Activated CD8-positive, alpha-beta T cell treated with anti-CD3 and anti-CD28 coated beads, Interleukin-2, amount 10 ng/mL, durations not matched to agents 7 days and 5 days (primary cell): ENCODE measurements around the gene CTSL. TPM values are rescaled to one million over a fixed set of nuclear protein-coding genes. Genes with fewer than 3 reads are reported as not detected.

Source experiments
- ATAC-seq: fragments of 150-1000 bp; cut with Tn5 transposase; one replicate; pipeline ENCODE4 v1.10.0; 2021; ENCODE audit warnings: moderate library complexity
- CTCF ChIA-PET: fragments of 350-600 bp; sonication (Branson Sonifier 250); formaldehyde crosslinking; loops from one replicate; lab custom pipeline; 2021; ENCODE audit warnings: antibody characterized with exemption; lab: Charles Lee
- POLR2A ChIA-PET: fragments of 350-600 bp; sonication (Branson Sonifier 250); formaldehyde crosslinking; loops from one replicate; lab custom pipeline; 2021; ENCODE audit warnings: antibody characterized with exemption; lab: Charles Lee
- DNase-seq: peaks from one replicate; pipeline ENCODE4 v3.0.0-alpha.2; 2020
- H3K27ac Mint-ChIP-seq: one replicate; pipeline ENCODE4 v1.8.0; 2021; ENCODE audit warnings: mild to moderate bottlenecking, mixed read lengths
- H3K27me3 Mint-ChIP-seq: one replicate; pipeline ENCODE4 v1.8.0; 2021; ENCODE audit warnings: low read depth, mixed read lengths
- H3K36me3 Mint-ChIP-seq: one replicate; pipeline ENCODE4 v1.8.0; 2021; ENCODE audit warnings: low read depth, mixed read lengths
- H3K4me1 Mint-ChIP-seq: one replicate; pipeline ENCODE4 v1.8.0; 2021; ENCODE audit warnings: low read depth, mixed read lengths
- H3K4me3 Mint-ChIP-seq: one replicate; pipeline ENCODE4 v1.8.0; 2021; ENCODE audit warnings: mild to moderate bottlenecking, mixed read lengths
- H3K9me3 Mint-ChIP-seq: one replicate; pipeline ENCODE4 v1.8.0; 2022; ENCODE audit warnings: mixed read lengths; ENCODE audit not compliant: insufficient read depth
- total RNA-seq, 2 experiments: library from RNA; stranded (reverse); gene quantifications; one replicate each; pipeline ENCODE4 v1.2.3, GENCODE V29; 2021

The CTSL gene
- total RNA-seq, 2 experiments from 2014 or later: not detected

DNA sequence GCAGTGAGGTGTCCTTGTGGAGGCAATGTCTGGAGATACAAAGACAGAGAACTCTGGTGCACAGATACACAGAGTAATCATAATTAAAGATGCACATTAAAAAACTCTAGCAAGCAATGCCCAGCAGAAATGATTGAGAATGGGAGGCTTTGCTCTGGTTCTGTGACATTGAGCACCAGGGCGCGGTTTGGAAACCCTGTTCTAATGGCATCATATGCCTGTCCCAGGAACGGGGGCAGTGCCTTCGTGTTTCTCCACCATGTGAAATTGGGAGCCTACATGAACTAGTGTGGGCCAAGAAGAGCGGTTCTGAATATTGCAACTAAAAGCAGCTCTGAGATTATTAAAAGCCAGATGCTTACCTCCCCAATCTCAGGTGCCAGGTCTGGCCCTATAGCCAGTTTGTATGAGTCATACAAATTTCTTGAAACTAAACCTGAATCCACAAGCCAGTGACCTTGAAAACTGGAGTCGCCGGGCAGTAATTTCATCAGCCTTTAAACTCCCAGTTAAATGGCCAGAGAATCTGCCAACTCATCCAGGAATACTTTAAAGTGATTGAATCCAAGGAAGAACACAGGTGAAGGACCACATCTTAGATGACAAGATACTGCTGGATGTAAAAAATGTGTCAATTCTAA lies 22.2 kb upstream of the CTSL start:
- Mint-ChIP-seq H3K27me3 (no peaks in the 10 kb centered on the region), H3K4me3 (no peak overlapping the region), H3K9me3 (no peaks in the 10 kb centered on the region), H3K36me3 (no peaks in the 10 kb centered on the region), H3K27ac (no peak overlapping the region), H3K4me1 (peaks cover 12% of the 10 kb centered on the region)
- ChIA-PET POLR2A (no interaction called here), CTCF (no interaction called here)
- DNase-seq (no peak), ATAC-seq (no peak)

DNA sequence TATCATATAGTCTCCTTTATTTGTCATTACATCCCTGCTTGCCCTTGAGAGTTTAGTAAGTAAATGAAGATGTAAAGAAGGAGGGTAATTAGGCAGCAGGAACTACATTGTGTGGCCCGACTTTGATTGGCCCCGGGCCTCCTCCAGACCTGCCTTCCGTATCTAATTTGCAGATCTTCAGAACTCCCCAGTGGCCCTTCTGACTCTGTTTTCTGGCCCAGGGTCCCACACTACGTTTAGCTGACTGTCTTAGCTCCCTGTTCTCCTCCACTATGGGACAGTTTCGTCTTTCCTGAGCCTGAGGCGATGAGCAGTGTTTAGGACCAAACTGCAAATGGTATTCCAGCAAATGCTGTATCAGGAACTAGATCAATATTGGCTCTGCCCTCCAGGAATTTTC lies 21.6 kb upstream of the CTSL start:
- Mint-ChIP-seq H3K4me1 (peaks cover 18% of the 10 kb centered on the region), H3K27ac (no peak overlapping the region), H3K27me3 (no peaks in the 10 kb centered on the region), H3K9me3 (no peaks in the 10 kb centered on the region), H3K4me3 (no peak overlapping the region), H3K36me3 (no peaks in the 10 kb centered on the region)
- ChIA-PET POLR2A (no interaction called here), CTCF (no interaction called here)
- no peak for ATAC-seq
- no peak for DNase-seq

DNA sequence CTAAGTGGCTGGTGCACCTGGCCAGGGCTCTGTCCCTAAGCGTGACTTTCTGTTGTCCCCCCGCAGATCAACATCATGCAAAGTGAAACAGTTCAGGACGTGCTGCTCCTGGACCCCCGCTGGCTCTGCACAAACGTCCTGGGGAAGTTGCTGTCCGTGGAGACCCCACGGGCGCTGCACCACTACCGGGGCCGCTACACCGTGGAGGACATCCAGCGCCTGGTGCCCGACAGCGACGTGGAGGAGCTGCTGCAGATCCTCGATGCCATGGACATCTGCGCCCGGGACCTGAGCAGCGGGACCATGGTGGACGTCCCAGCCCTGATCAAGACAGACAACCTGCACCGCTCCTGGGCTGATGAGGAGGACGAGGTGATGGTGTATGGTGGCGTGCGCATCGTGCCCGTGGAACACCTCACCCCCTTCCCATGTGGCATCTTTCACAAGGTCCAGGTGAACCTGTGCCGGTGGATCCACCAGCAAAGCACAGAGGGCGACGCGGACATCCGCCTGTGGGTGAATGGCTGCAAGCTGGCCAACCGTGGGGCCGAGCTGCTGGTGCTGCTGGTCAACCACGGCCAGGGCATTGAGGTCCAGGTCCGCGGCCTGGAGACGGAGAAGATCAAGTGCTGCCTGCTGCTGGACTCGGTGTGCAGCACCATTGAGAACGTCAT lies 19.7 kb upstream of the CTSL start:
- no peaks in the 10 kb centered on the region for H3K9me3 Mint-ChIP-seq
- H3K36me3 Mint-ChIP-seq: no peaks in the 10 kb centered on the region
- no peak for DNase-seq
- no peak for ATAC-seq
- H3K27me3 Mint-ChIP-seq: no peaks in the 10 kb centered on the region
- H3K4me1 Mint-ChIP-seq: peaks cover 22% of the 10 kb centered on the region
- ChIA-PET POLR2A (no interaction called here), CTCF (no interaction called here)
- no peak overlapping the region for H3K4me3 Mint-ChIP-seq
- H3K27ac Mint-ChIP-seq: no peak overlapping the region

DNA sequence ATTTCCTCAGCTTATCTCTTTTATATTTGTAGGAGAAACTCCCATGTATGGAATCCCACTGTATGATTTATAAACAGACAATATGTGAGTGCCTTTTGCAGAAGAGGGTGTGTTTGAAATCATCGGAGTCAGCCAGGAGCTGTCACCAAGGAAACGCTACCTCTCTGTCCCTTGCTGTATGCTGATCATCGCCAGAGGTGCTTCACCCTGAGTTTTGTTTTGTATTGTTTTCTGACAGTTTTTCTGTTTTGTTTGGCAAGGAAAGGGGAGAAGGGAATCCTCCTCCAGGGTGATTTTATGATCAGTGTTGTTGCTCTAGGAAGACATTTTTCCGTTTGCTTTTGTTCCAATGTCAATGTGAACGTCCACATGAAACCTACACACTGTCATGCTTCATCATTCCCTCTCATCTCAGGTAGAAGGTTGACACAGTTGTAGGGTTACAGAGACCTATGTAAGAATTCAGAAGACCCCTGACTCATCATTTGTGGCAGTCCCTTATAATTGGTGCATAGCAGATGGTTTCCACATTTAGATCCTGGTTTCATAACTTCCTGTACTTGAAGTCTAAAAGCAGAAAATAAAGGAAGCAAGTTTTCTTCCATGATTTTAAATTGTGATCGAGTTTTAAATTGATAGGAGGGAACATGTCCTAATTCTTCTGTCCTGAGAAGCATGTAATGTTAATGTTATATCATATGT lies 18.0 kb upstream of the CTSL start:
- ATAC-seq (no peak), DNase-seq (no peak)
- POLR2A ChIA-PET: no interaction called here
- Mint-ChIP-seq H3K9me3 (no peaks in the 10 kb centered on the region), H3K4me1 (peaks cover 20% of the 10 kb centered on the region), H3K27ac (no peak overlapping the region), H3K4me3 (no peak overlapping the region), H3K36me3 (no peaks in the 10 kb centered on the region), H3K27me3 (no peaks in the 10 kb centered on the region)
- CTCF ChIA-PET: no interaction called here

DNA sequence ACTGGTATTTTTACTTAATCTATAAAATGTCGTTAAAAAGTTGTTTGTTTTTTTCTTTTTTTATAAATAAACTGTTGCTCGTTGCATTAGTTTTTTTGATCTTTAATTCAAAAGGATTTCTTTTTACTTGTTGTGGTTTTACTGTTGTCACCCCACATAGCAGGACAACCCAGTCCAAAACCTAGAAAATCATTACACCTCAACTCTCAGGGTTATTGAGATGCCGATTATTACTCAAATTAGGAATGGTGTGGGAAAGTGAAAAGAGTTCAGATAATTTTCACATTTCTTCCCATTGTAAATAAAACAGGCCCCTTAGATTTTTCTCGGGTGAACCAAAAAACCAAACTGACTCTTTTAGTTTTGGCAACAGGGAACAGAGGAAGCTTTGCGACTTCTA lies 17.4 kb upstream of the CTSL start:
- H3K4me3 Mint-ChIP-seq: peak overlapping the region; percentile 37
- no peaks in the 10 kb centered on the region for H3K9me3 Mint-ChIP-seq
- no peak overlapping the region for H3K27ac Mint-ChIP-seq
- H3K4me1 Mint-ChIP-seq: peaks cover 24% of the 10 kb centered on the region
- no peaks in the 10 kb centered on the region for H3K27me3 Mint-ChIP-seq
- no peaks in the 10 kb centered on the region for H3K36me3 Mint-ChIP-seq
- POLR2A ChIA-PET: no interaction called here
- ATAC-seq (no peak), DNase-seq (no peak)
- CTCF ChIA-PET: no interaction called here

DNA sequence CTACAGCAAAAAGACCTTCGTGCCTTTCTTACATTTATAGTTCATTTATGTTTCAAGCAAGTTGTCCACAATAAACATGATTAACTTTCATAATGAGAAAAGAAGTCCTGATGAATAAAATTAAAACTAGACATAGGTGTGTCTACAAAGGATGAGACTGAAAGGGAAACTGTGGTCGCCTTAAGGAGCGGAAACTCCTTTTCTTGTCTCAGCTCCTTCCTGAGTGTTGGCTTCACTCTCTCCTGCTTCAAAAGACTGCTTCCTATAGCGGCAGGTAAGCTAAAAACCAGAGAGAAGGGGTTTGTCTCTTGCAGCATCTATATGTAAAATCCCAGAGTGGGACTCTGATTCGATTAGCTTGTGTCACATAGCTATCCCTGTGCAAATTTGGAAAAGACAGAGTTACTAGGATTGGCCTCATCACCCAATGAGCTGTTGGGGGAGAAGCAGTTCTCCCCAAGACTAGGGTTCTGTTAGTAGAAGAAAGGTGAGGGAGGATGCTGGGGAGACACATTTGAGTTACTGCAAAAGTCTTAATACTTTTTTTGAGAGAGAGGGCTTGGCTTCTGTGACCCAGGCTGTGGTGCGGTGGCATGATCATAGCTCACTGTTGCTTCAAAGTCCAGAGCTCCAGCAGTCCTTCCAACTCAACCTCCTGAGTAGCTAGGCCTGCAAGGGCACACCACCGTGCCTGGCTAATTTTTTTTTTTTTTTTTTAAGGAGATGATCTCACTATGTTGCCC lies 16.8 kb upstream of the CTSL start:
- Mint-ChIP-seq H3K4me3 (peak overlapping the region; percentile 40), H3K4me1 (peaks cover 24% of the 10 kb centered on the region), H3K36me3 (no peaks in the 10 kb centered on the region), H3K27ac (no peak overlapping the region), H3K27me3 (no peaks in the 10 kb centered on the region), H3K9me3 (no peaks in the 10 kb centered on the region)
- DNase-seq: no peak
- ATAC-seq: peak; percentile 77
- ChIA-PET CTCF (no interaction called here), POLR2A (no interaction called here)

DNA sequence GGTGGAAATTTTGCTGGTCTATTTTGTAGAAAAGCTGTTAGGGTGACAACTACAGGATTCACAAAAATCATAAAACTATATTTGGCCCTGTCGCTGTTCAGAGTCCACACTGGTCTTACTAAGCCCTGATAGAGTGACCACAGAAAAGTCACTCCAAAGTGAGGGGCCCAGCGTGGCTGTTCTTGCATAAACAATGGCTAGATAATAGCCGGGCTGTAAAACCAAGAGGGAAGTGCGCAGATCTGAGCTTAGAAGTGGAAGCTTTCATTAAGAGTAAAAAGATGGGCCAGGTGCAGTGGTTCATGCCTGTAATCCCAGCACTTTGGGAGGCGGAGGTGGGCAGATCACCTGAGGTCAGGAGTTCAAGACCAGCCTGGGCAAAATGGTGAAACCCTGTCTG lies 15.5 kb upstream of the CTSL start:
- peaks cover 24% of the 10 kb centered on the region for H3K4me1 Mint-ChIP-seq
- DNase-seq: no peak
- H3K9me3 Mint-ChIP-seq: no peaks in the 10 kb centered on the region
- ATAC-seq: no peak
- H3K36me3 Mint-ChIP-seq: no peaks in the 10 kb centered on the region
- POLR2A ChIA-PET: no interaction called here
- no peak overlapping the region for H3K27ac Mint-ChIP-seq
- CTCF ChIA-PET: interaction anchor here (0.6 kb wide), 1 partner anchor 14 kb away, joined by 3 read pairs; no protein-coding TSS in a partner anchor
- no peak overlapping the region for H3K4me3 Mint-ChIP-seq
- no peaks in the 10 kb centered on the region for H3K27me3 Mint-ChIP-seq

DNA sequence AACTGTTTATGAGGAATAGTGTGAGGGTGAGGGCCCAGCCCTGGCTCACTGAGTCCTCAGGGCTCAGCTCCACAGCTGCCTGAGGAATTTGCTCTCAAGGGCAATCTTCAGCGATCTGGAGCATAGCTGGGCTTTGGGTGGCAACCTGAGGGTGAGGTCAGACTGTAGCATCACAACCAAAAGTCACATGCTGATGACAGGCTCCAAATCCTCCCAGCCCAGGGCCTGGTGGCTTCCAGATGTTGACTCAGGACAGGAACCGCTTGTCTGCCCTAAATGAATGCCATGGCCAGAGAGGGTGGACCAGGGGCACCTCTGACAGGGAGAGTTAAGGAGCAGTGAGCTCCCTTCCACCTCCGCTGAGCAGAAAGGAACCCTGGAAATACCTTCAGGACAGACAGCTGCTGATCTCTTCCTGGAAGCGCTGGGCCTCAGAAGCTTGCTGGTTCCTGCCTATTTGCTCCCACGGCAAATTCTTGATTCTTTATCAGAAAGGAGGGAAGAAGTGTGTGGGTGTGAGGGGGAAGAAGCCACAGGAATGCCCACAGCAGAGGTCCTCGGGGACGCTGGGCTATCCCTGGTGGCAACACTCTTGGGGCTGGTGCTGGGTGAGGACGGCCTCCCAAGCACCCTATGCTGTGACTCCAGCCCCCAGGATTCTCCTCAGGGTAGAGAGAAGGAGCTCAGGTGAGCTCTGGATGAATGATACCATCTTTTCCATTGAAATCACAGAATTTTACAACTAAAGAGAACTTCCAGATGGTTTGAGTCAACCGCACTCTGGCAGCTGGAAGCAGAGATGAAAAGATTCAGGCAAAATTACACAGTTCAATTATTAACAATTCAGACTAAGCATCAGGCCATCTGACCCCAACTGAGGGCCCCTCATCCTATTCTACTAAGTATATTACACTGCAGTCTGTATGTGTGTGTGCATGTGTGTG lies 13.8 kb upstream of the CTSL start:
- no peaks in the 10 kb centered on the region for H3K27me3 Mint-ChIP-seq
- CTCF ChIA-PET: no interaction called here
- DNase-seq: no peak
- no peak for ATAC-seq
- no peak overlapping the region for H3K27ac Mint-ChIP-seq
- no peaks in the 10 kb centered on the region for H3K36me3 Mint-ChIP-seq
- peaks cover 24% of the 10 kb centered on the region for H3K4me1 Mint-ChIP-seq
- POLR2A ChIA-PET: no interaction called here
- H3K9me3 Mint-ChIP-seq: no peaks in the 10 kb centered on the region
- H3K4me3 Mint-ChIP-seq: no peak overlapping the region

DNA sequence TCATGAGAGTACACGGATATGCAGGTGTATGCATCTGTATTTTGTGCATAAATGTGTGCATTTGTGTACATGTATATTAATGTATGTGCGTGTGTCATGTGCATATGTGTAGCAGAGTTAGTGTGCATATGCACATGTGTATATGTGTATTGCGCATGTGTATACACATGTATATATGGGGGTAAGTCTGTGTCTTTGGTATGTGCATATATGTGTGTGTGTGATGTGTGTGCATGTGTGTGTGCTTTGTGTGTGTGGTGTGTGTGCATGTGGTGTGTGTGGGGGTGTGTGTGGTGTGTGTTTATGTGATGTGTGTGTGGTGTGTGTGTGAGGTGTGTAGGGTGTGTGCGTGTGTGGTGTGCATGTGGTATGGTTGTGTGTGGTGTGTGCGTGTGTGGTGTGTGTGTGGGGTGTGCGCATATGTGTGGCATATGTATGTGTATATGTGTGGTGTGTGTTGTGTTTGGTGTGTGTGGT lies 13.1 kb upstream of the CTSL start:
- no peaks in the 10 kb centered on the region for H3K36me3 Mint-ChIP-seq
- DNase-seq (no peak), ATAC-seq (no peak)
- no peaks in the 10 kb centered on the region for H3K9me3 Mint-ChIP-seq
- peaks cover 23% of the 10 kb centered on the region for H3K4me1 Mint-ChIP-seq
- H3K4me3 Mint-ChIP-seq: no peak overlapping the region
- POLR2A ChIA-PET: no interaction called here
- H3K27me3 Mint-ChIP-seq: peaks cover 3% of the 10 kb centered on the region
- no peak overlapping the region for H3K27ac Mint-ChIP-seq
- CTCF ChIA-PET: no interaction called here

DNA sequence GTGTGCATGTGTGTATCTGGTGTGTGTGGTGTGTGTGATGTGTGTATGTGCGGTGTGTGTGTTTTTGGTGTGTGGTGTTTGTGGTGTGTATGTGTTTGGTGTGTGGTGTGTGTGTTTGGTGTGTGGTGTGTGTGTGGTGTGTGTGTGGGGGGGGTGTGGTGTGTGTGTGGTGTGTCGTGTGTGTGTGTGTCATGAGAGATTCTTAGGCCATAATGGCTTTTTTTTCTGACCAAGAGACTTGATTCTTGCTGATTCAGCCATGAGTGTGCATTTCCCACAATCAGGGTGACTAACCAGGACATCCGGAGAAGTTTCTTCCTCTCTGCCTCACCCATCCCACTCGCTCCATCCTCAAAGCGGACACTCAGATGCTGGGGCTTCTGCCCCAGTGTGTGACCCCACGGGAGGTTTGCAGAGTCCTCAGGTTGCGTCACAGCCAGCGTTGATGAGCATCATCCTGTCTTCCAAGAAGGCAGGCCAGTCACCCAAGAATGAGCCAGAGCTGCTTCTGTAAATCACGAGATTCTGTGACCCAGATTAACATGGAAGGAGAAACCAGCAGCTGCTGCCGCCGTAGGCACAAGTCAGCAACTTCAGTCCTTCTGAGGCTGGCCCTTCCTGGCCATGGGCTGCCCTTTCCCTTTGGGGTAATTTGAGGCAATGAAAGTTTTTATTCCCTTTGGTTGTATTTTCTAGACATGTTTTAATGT lies 12.5 kb upstream of the CTSL start:
- ChIA-PET POLR2A (no interaction called here), CTCF (no interaction called here)
- H3K9me3 Mint-ChIP-seq: no peaks in the 10 kb centered on the region
- DNase-seq: no peak
- no peak overlapping the region for H3K27ac Mint-ChIP-seq
- peaks cover 8% of the 10 kb centered on the region for H3K27me3 Mint-ChIP-seq
- H3K4me1 Mint-ChIP-seq: peaks cover 19% of the 10 kb centered on the region
- ATAC-seq: no peak
- H3K4me3 Mint-ChIP-seq: no peak overlapping the region
- no peaks in the 10 kb centered on the region for H3K36me3 Mint-ChIP-seq

DNA sequence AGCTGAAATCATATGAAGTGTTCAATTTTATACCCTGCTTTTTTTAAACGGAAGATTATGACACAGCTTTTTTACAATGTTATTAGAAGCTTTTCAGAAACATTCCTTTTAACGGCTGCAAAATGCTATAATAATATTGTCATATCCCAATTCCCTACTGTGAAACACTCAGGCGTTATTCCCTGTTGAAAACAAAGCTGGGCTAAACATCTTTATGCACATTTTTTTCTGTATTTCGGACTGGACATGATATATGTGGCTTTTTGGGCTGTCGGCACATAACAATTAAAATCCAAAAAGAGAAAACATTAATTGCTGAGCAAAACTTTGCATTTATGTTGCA lies 12.0 kb upstream of the CTSL start:
- ATAC-seq (no peak), DNase-seq (no peak)
- Mint-ChIP-seq H3K4me3 (no peak overlapping the region), H3K9me3 (no peaks in the 10 kb centered on the region), H3K36me3 (no peaks in the 10 kb centered on the region), H3K27me3 (peaks cover 9% of the 10 kb centered on the region), H3K27ac (no peak overlapping the region), H3K4me1 (peaks cover 14% of the 10 kb centered on the region)
- CTCF ChIA-PET: no interaction called here
- POLR2A ChIA-PET: no interaction called here
